Measurements from ENCODE around the gene MAP3K13. TPM values are rescaled to one million over a fixed set of nuclear protein-coding genes. Genes with fewer than 3 reads are reported as not detected.
A peak's percentile ranks its signal among the peaks of the same experiment; 100 is the strongest.

Gene MAP3K13
- 10.3 and 14.7 TPM in 2 replicates for total RNA-seq

GRCh38 chr3:185362850-185363661 is at the start of gene MAP3K13:
Gene MAP3K13 (plus strand): TSS chr3:185363136. CDS start chr3:185428582, 65,446 bp downstream.
- intact Hi-C loops (cut with micrococcal nuclease) = no loop called here
- peak; percentile 36 for DNase-seq (ENCODE audit: low spot score)
- Mint-ChIP-seq H3K36me3 (ENCODE audit: low read depth) (no peaks in the 10 kb centered on the region), H3K4me3 (ENCODE audit: low read depth) (peak within 1 kb of the TSS; percentile 78), H3K9me3 (no peaks in the 10 kb centered on the region), H3K27ac (peak within 1 kb of the TSS; percentile 36), H3K27me3 (ENCODE audit: low read depth) (peaks cover 48% of the 10 kb centered on the region), H3K4me1 (ENCODE audit: low read depth) (peaks cover 10% of the 10 kb centered on the region)

DNA sequence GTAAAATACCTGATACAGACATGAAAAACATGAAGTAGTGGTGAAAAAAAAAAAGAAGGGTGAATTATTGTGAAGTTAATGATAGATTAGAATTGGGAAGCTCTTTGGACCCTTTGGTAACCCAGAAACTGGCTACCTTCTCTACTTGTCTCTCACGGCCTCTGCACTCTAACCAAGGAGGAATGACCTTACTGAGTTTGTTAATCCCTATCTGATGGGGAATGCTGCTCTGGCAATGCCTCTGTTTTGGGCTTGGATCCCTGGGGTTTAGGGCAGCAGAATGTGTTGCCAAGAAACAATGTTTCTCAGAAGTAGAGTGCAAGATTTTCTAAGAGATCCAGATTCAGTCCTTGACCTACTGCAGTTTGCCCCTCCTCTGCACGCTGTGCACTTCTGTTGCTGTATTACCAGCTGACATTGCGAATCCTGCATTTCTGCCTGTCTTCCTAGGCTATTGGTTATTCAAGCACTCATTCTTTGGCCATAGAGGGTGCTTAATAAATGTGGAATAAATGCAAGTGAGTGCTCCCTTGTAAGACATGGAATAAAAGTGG is 49.2 kb upstream of the MAP3K13 start:
- intact Hi-C loops (cut with micrococcal nuclease) = no loop called here
- Mint-ChIP-seq H3K27ac (no peak overlapping the region), H3K36me3 (ENCODE audit: low read depth) (peaks cover 5% of the 10 kb centered on the region), H3K9me3 (peaks cover 15% of the 10 kb centered on the region), H3K27me3 (ENCODE audit: low read depth) (peaks cover 4% of the 10 kb centered on the region), H3K4me1 (ENCODE audit: low read depth) (peaks cover 3% of the 10 kb centered on the region), H3K4me3 (ENCODE audit: low read depth) (no peak overlapping the region)
- no peak for DNase-seq (ENCODE audit: low spot score)

GRCh38 chr3:185316740-185317412 is 46.1 kb upstream of the MAP3K13 start:
- H3K9me3 Mint-ChIP-seq = no peaks in the 10 kb centered on the region
- H3K36me3 Mint-ChIP-seq (ENCODE audit: low read depth) = no peaks in the 10 kb centered on the region
- intact Hi-C loops (cut with micrococcal nuclease) = no loop called here
- H3K27me3 Mint-ChIP-seq (ENCODE audit: low read depth) = peaks cover 4% of the 10 kb centered on the region
- no peak for DNase-seq (ENCODE audit: low spot score)
- H3K4me1 Mint-ChIP-seq (ENCODE audit: low read depth) = peaks cover 3% of the 10 kb centered on the region
- H3K4me3 Mint-ChIP-seq (ENCODE audit: low read depth) = no peak overlapping the region
- no peak overlapping the region for H3K27ac Mint-ChIP-seq

GRCh38 chr3:185317674-185318073 is 45.3 kb upstream of the MAP3K13 start:
- Mint-ChIP-seq H3K27me3 (ENCODE audit: low read depth) (peaks cover 4% of the 10 kb centered on the region), H3K36me3 (ENCODE audit: low read depth) (no peaks in the 10 kb centered on the region)

GRCh38 chr3:185318141-185318540 is 44.8 kb upstream of the MAP3K13 start:
- Mint-ChIP-seq H3K9me3 (no peaks in the 10 kb centered on the region), H3K27me3 (ENCODE audit: low read depth) (peaks cover 4% of the 10 kb centered on the region), H3K36me3 (ENCODE audit: low read depth) (no peaks in the 10 kb centered on the region), H3K4me1 (ENCODE audit: low read depth) (peaks cover 3% of the 10 kb centered on the region), H3K4me3 (ENCODE audit: low read depth) (no peak overlapping the region), H3K27ac (no peak overlapping the region)
- intact Hi-C loops (cut with micrococcal nuclease) = no loop called here
- no peak for DNase-seq (ENCODE audit: low spot score)

More at GRCh38 chr3:185317674-185318073, 45.3 kb upstream of the MAP3K13 start:
- H3K4me3 Mint-ChIP-seq (ENCODE audit: low read depth) = no peak overlapping the region
- no peak for DNase-seq (ENCODE audit: low spot score)
- intact Hi-C loops (cut with micrococcal nuclease) = no loop called here
- peaks cover 3% of the 10 kb centered on the region for H3K4me1 Mint-ChIP-seq (ENCODE audit: low read depth)
- no peak overlapping the region for H3K27ac Mint-ChIP-seq
- no peaks in the 10 kb centered on the region for H3K9me3 Mint-ChIP-seq

- intact Hi-C loops (cut with micrococcal nuclease) = no loop called here
- Mint-ChIP-seq H3K27ac (no peak overlapping the region), H3K4me3 (ENCODE audit: low read depth) (no peak overlapping the region), H3K4me1 (ENCODE audit: low read depth) (peaks cover 3% of the 10 kb centered on the region), H3K9me3 (no peaks in the 10 kb centered on the region), H3K27me3 (ENCODE audit: low read depth) (peaks cover 4% of the 10 kb centered on the region), H3K36me3 (ENCODE audit: low read depth) (no peaks in the 10 kb centered on the region)
- no peak for DNase-seq (ENCODE audit: low spot score)
Measured at GRCh38 chr3:185319801-185320200, 43.1 kb upstream of the MAP3K13 start.

GRCh38 chr3:185320949-185321348 is 42.0 kb upstream of the MAP3K13 start:
- intact Hi-C loops (cut with micrococcal nuclease) = no loop called here
- H3K27me3 Mint-ChIP-seq (ENCODE audit: low read depth) = peaks cover 7% of the 10 kb centered on the region

GRCh38 chr3:185322101-185322719 is 40.7 kb upstream of the MAP3K13 start:
- DNase-seq (ENCODE audit: low spot score) = no peak
- intact Hi-C loops (cut with micrococcal nuclease) = no loop called here
- Mint-ChIP-seq H3K9me3 (no peaks in the 10 kb centered on the region), H3K27me3 (ENCODE audit: low read depth) (peaks cover 10% of the 10 kb centered on the region), H3K36me3 (ENCODE audit: low read depth) (no peaks in the 10 kb centered on the region), H3K27ac (no peak overlapping the region), H3K4me3 (ENCODE audit: low read depth) (no peak overlapping the region), H3K4me1 (ENCODE audit: low read depth) (peaks cover under 1% of the 10 kb centered on the region)

More at GRCh38 chr3:185320949-185321348, 42.0 kb upstream of the MAP3K13 start:
- H3K27ac Mint-ChIP-seq = no peak overlapping the region
- no peak overlapping the region for H3K4me3 Mint-ChIP-seq (ENCODE audit: low read depth)
- peaks cover 3% of the 10 kb centered on the region for H3K4me1 Mint-ChIP-seq (ENCODE audit: low read depth)
- DNase-seq (ENCODE audit: low spot score) = no peak
- H3K36me3 Mint-ChIP-seq (ENCODE audit: low read depth) = no peaks in the 10 kb centered on the region
- no peaks in the 10 kb centered on the region for H3K9me3 Mint-ChIP-seq

GRCh38 chr3:185325946-185326791 is 36.8 kb upstream of the MAP3K13 start:
- no peaks in the 10 kb centered on the region for H3K4me1 Mint-ChIP-seq (ENCODE audit: low read depth)
- intact Hi-C loops (cut with micrococcal nuclease) = no loop called here
- H3K27ac Mint-ChIP-seq = no peak overlapping the region

GRCh38 chr3:185327062-185327461 is 35.9 kb upstream of the MAP3K13 start:
- Mint-ChIP-seq H3K27me3 (ENCODE audit: low read depth) (peaks cover 8% of the 10 kb centered on the region), H3K36me3 (ENCODE audit: low read depth) (no peaks in the 10 kb centered on the region), H3K9me3 (no peaks in the 10 kb centered on the region), H3K4me3 (ENCODE audit: low read depth) (no peak overlapping the region), H3K4me1 (ENCODE audit: low read depth) (peaks cover 2% of the 10 kb centered on the region), H3K27ac (no peak overlapping the region)
- intact Hi-C loops (cut with micrococcal nuclease) = no loop called here
- DNase-seq (ENCODE audit: low spot score) = no peak

More at GRCh38 chr3:185325946-185326791, 36.8 kb upstream of the MAP3K13 start:
- Mint-ChIP-seq H3K27me3 (ENCODE audit: low read depth) (peaks cover 8% of the 10 kb centered on the region), H3K36me3 (ENCODE audit: low read depth) (no peaks in the 10 kb centered on the region), H3K9me3 (no peaks in the 10 kb centered on the region), H3K4me3 (ENCODE audit: low read depth) (no peak overlapping the region)
- no peak for DNase-seq (ENCODE audit: low spot score)

DNA sequence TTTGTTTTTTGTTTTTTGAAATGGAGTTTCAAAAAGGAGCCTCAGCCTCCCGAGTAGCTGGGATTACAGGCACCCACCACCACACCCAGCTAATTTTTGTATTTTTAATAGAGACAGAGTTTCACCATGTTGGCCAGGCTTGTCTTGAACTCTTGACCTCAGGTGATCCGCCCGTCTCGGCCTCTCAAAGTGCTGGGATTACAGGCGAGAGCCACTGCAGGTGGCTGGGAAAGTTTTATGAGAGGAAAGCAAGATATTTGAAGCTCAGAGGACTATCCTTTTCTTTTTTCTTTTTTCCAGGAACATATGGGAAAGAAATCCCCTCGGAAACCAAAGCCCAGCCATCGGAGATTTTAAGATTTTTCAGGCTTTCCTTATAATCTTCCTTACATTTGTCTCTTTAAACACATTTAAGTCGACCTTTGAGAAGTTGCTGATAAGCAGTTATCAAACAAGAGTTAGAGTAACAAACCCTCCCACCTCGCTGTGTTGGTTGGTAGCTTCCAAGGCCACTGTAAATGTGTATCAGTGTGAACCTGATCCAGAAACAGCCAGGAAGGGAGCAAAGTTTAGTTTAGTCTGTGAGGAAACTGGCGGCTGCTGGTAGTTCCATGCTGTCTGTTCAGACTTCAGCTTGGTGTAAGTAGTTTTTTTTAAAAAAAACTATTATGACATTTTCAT is 34.5 kb upstream of the MAP3K13 start:
- Mint-ChIP-seq H3K27me3 (ENCODE audit: low read depth) (peaks cover 8% of the 10 kb centered on the region), H3K36me3 (ENCODE audit: low read depth) (no peaks in the 10 kb centered on the region), H3K9me3 (no peaks in the 10 kb centered on the region), H3K4me1 (ENCODE audit: low read depth) (peaks cover 14% of the 10 kb centered on the region), H3K4me3 (ENCODE audit: low read depth) (no peak overlapping the region), H3K27ac (no peak overlapping the region)
- DNase-seq (ENCODE audit: low spot score) = no peak
- intact Hi-C loops (cut with micrococcal nuclease) = no loop called here
